ENCODE measurements around the gene LRMDA. TPM values are rescaled to one million over a fixed set of nuclear protein-coding genes. Genes with fewer than 3 reads are reported as not detected.

LRMDA gene
- total and polyA plus RNA-seq, 2 of the 8 experiments (the other 6 are each of a cell fraction or from before 2014, with no cell fraction given), result 0.86 to 2.8 TPM

- CTCF ChIA-PET (ENCODE audit: partially characterized antibody), result no interaction called here
- no peak overlapping the region for H3K27ac ChIP-seq (ENCODE audit: low read depth, low read length)
- H2BK5ac ChIP-seq (ENCODE audit: low read depth, low read length), result no peak overlapping the region
Observed at GRCh38 chr10:75532253-75532924, 101.0 kb downstream of the LRMDA start.

More at GRCh38 chr10:75532253-75532924, 101.0 kb downstream of the LRMDA start:
- H2BK20ac ChIP-seq (ENCODE audit: low read length), result no peak overlapping the region
- H3K27me3 ChIP-seq (replicated peaks in 1 of 4; ENCODE audit: control insufficient read depth in 3 of 4, extremely low read depth in 1 of 4, insufficient read depth in 3 of 4, low read length in 3 of 4), result peaks cover 0 to 2% (median 0%) of the 10 kb centered on the region in 4 experiments; a peak in 2 of 7 replicates
- no peaks in the 10 kb centered on the region for H3K36me3 ChIP-seq (ENCODE audit: control insufficient read depth in 2 of 4, insufficient read depth in 4 of 4, low read length in 3 of 4)
- H3K23me2 ChIP-seq (ENCODE audit: low read depth, low read length), result no peaks in the 10 kb centered on the region
- no peak overlapping the region for H2AK5ac ChIP-seq (ENCODE audit: low read depth, low read length)
- WGBS, 2 experiments (ENCODE audit: extremely low coverage in 1 of 2, insufficient coverage in 1 of 2, insufficient read length in 1 of 2, insufficient replicate concordance in 2 of 2, low coverage in 1 of 2, low lambda C conversion rate in 2 of 2, missing lambda C conversion rate in 1 of 2), result 85% methylated on average over 3 of the region's 3 CpGs; no CpG with 5 or more reads in 1 of the 2 experiments
- FAIRE-seq (no peak), DNase-seq (ENCODE audit: low read depth in 1 of 2, low spot score in 2 of 2) (no peak)
- no peak overlapping the region for H4K8ac ChIP-seq (ENCODE audit: extremely low read depth, insufficient read depth, low read length)
- no peak overlapping the region for H3K56ac ChIP-seq (replicated peaks; ENCODE audit: insufficient read length, low read depth, low read length)
- H2AFZ ChIP-seq (ENCODE audit: low read length), result no peak overlapping the region
- no peaks in the 10 kb centered on the region for H3K79me1 ChIP-seq (ENCODE audit: low read depth, low read length)
- H4K5ac ChIP-seq (ENCODE audit: insufficient read length, low read depth, low read length), result no peak overlapping the region
- no peaks in the 10 kb centered on the region for H4K20me1 ChIP-seq (replicated peaks in 1 of 2; ENCODE audit: control insufficient read depth in 1 of 2, insufficient read depth in 2 of 2, low read length in 2 of 2)
- H3K9ac ChIP-seq (replicated peaks in 1 of 4; ENCODE audit: extremely low read depth in 1 of 4, low read depth in 3 of 4, low read length in 3 of 4), result no peak overlapping the region
- H3K79me2 ChIP-seq (ENCODE audit: control insufficient read depth in 1 of 2, insufficient read depth in 2 of 2, low read length in 2 of 2), result no peaks in the 10 kb centered on the region
- H3K4ac ChIP-seq (replicated peaks; ENCODE audit: insufficient read length, low read depth, low read length), result no peak overlapping the region
- no peak overlapping the region for H3K4me3 ChIP-seq (ENCODE audit: extremely low read depth in 1 of 4, insufficient read depth in 2 of 4, low read depth in 3 of 4, low read length in 4 of 4)
- no peak overlapping the region for H4K91ac ChIP-seq (replicated peaks; ENCODE audit: insufficient read length, low read length)
- peaks cover 0 to 1% (median under 1%) of the 10 kb centered on the region in 4 experiments; a peak in 1 of 7 replicates for H3K4me1 ChIP-seq (replicated peaks in 1 of 4; ENCODE audit: control insufficient read depth in 3 of 4, insufficient read depth in 4 of 4, low read length in 3 of 4)
- TF ChIP-seq SIRT6 (IDR thresholded peaks at IDR 0.05; ENCODE audit: low read length), result no peak
- no peak for TF ChIP-seq CBX5 (IDR thresholded peaks at IDR 0.05; ENCODE audit: low read depth, low read length)
- TF ChIP-seq POLR2AphosphoS5 (IDR thresholded peaks at IDR 0.05; ENCODE audit: low read depth, low read length), result no peak
- no peak for TF ChIP-seq JUN (IDR thresholded peaks at IDR 0.05; ENCODE audit: low read depth, low read length)
- no peak for TF ChIP-seq SP4 (IDR thresholded peaks at IDR 0.05; ENCODE audit: low read length)
- H2BK12ac ChIP-seq (ENCODE audit: low read depth, low read length), result no peak overlapping the region
- H3K18ac ChIP-seq (ENCODE audit: extremely low read depth, low read length), result no peak overlapping the region
- H3K14ac ChIP-seq (ENCODE audit: insufficient read length), result no peak overlapping the region
- H3K23ac ChIP-seq (ENCODE audit: insufficient read length), result no peak overlapping the region
- POLR2A ChIA-PET (ENCODE audit: partially characterized antibody), result no interaction called here
- no peak overlapping the region for H2BK120ac ChIP-seq (replicated peaks; ENCODE audit: low read depth, low read length)
- H3K4me2 ChIP-seq (ENCODE audit: insufficient read depth in 1 of 2, low read depth in 2 of 2, low read length in 2 of 2), result no peak overlapping the region
- H3K9me3 ChIP-seq (ENCODE audit: insufficient read depth in 2 of 2, low read depth in 1 of 2, low read length in 1 of 2), result no peaks in the 10 kb centered on the region
- no peak overlapping the region for H2BK15ac ChIP-seq (ENCODE audit: low read length)
